HepG2 (cell line): ENCODE measurements around the gene POLDIP3. TPM values are rescaled to one million over a fixed set of nuclear protein-coding genes. Genes with fewer than 3 reads are reported as not detected.

Experiments
- CENPBD1 ChIP-seq: sonication (generic); formaldehyde crosslinking; IDR thresholded peaks from 2 replicates; pipeline ENCODE4 v1.8.0; 2022; ENCODE audit warnings: missing genetic modification reagents, low read depth, mild to moderate bottlenecking, borderline replicate concordance
- FLYWCH1 ChIP-seq: sonication (generic); formaldehyde crosslinking; IDR thresholded peaks from 2 replicates; pipeline ENCODE4 v1.8.1; 2023; ENCODE audit warnings: mild to moderate bottlenecking, missing genetic modification reagents
- HDAC2 ChIP-seq: sonication (generic); formaldehyde crosslinking; IDR thresholded peaks from 2 replicates; pipeline ENCODE4 v1.4.0; 2020; ENCODE audit warnings: missing genetic modification reagents
- HMG20B ChIP-seq: conservative IDR thresholded peaks from 2 replicates; pipeline ENCODE4 v1.6.1; 2016; ENCODE audit warnings: missing genetic modification reagents, missing compliant biosample characterization
- HMGXB3 ChIP-seq: sonication (generic); formaldehyde crosslinking; IDR thresholded peaks from 2 replicates; pipeline ENCODE4 v1.4.0; 2020; ENCODE audit warnings: missing genetic modification reagents, borderline replicate concordance
- HOXD1 ChIP-seq: sonication (generic); formaldehyde crosslinking; IDR thresholded peaks from 2 replicates; pipeline ENCODE4 v1.5.0; 2020; ENCODE audit warnings: missing genetic modification reagents
- MLXIP ChIP-seq: sonication (generic); formaldehyde crosslinking; IDR thresholded peaks from 2 replicates; pipeline ENCODE4 v1.9.0; 2021; ENCODE audit warnings: missing genetic modification reagents, borderline replicate concordance
- MTA3 ChIP-seq: sonication (generic); formaldehyde crosslinking; IDR thresholded peaks from 2 replicates; pipeline ENCODE4 v1.4.0; 2020; ENCODE audit warnings: missing genetic modification reagents
- NFE2L1 ChIP-seq: sonication (generic); formaldehyde crosslinking; IDR thresholded peaks from 2 replicates; pipeline ENCODE4 v1.4.0; 2020; ENCODE audit warnings: missing genetic modification reagents, mild to moderate bottlenecking, borderline replicate concordance
- NFYC ChIP-seq: IDR thresholded peaks from 2 replicates; pipeline ENCODE4 v1.6.1; 2016; ENCODE audit warnings: missing genetic modification reagents, missing compliant biosample characterization
- NKX3-1 ChIP-seq: sonication (generic); formaldehyde crosslinking; IDR thresholded peaks from 2 replicates; pipeline ENCODE4 v1.5.0; 2020; ENCODE audit warnings: missing genetic modification reagents
- NPAS2 ChIP-seq: sonication (generic); formaldehyde crosslinking; IDR thresholded peaks from 2 replicates; pipeline ENCODE4 v1.8.0; 2022; ENCODE audit warnings: mild to moderate bottlenecking, missing genetic modification reagents, borderline replicate concordance
- PHB2 ChIP-seq: fragments of 450-650 bp; IDR thresholded peaks from 2 replicates; pipeline ENCODE4 v1.6.1; 2018; ENCODE audit not compliant: partially characterized antibody
- TARDBP ChIP-seq: sonication (generic); formaldehyde crosslinking; IDR thresholded peaks from 2 replicates; pipeline ENCODE4 v1.8.0; 2022; ENCODE audit warnings: mild to moderate bottlenecking, missing genetic modification reagents
- YEATS4 ChIP-seq: sonication (generic); formaldehyde crosslinking; IDR thresholded peaks from 2 replicates; pipeline ENCODE4 v1.4.0; 2020; ENCODE audit warnings: missing genetic modification reagents, borderline replicate concordance
- ZFP82 ChIP-seq: sonication (generic); formaldehyde crosslinking; IDR thresholded peaks from 2 replicates; pipeline ENCODE4 v1.5.1; 2020; ENCODE audit warnings: mild to moderate bottlenecking, missing genetic modification reagents, borderline replicate concordance
- ZNF225 ChIP-seq: sonication (generic); formaldehyde crosslinking; IDR thresholded peaks from 2 replicates; pipeline ENCODE4 v1.4.0; 2020; ENCODE audit warnings: mild to moderate bottlenecking, missing genetic modification reagents
- ZNF234 ChIP-seq: sonication (generic); formaldehyde crosslinking; conservative IDR thresholded peaks from 2 replicates; pipeline ENCODE4 v1.5.1; 2020; ENCODE audit warnings: mild to moderate bottlenecking, missing genetic modification reagents
- ZNF329 ChIP-seq: sonication (generic); formaldehyde crosslinking; IDR thresholded peaks from 2 replicates; pipeline ENCODE4 v1.9.0; 2021; ENCODE audit warnings: low read depth, mild to moderate bottlenecking, missing genetic modification reagents
- ZNF580 ChIP-seq: IDR thresholded peaks from 2 replicates; pipeline ENCODE4 v1.6.1; 2016; ENCODE audit warnings: low read depth, borderline replicate concordance
- ZNF615 ChIP-seq: sonication (generic); formaldehyde crosslinking; IDR thresholded peaks from 2 replicates; pipeline ENCODE4 v1.5.0; 2020; ENCODE audit warnings: mild to moderate bottlenecking, missing genetic modification reagents, borderline replicate concordance
- ZNF746 ChIP-seq: sonication (generic); formaldehyde crosslinking; IDR thresholded peaks from 2 replicates; pipeline ENCODE4 v1.8.0; 2022; ENCODE audit warnings: mild to moderate bottlenecking, missing genetic modification reagents
- polyA plus RNA-seq, 8 experiments: library from polyadenylated mRNA; depleted of rRNA in 3 of 8; stranded (reverse) in 7 of 8; unstranded in 1 of 8; fragments of >200 nt; fragmentation: Illumina TruSeq in 4 of 8; extraction: Trizol in 4 of 8; gene quantifications; 2 replicates each; pipeline versions ENCODE4 v1.2.1 to v1.2.3, GENCODE V29; 2011 to 2016; ENCODE audit warnings: low read depth in 4 of 8, missing spikeins in 1 of 8, mixed read lengths in 1 of 8; ENCODE audit not compliant: insufficient read depth in 1 of 8
- total RNA-seq, 5 experiments: library from RNA; depleted of rRNA; stranded (reverse); fragments of >200 nt; fragmentation: Illumina TruSeq; extraction: Trizol; gene quantifications; 2 replicates each; pipeline ENCODE4 v1.2.3, GENCODE V29; 2016; ENCODE audit warnings: low read depth in 1 of 5

Gene POLDIP3
- total and polyA plus RNA-seq, 2 of the 13 experiments (the other 11 are each of a cell fraction or from before 2014, with no cell fraction given), result 45.8 to 47.4 TPM

- TF ChIP-seq NFE2L1 (CRISPR knock-in tag), result no peak
- 0 out of 2 replicates have a peak, but pooled peaks have one; percentile 63 for TF ChIP-seq MTA3 (CRISPR knock-in tag)
- TF ChIP-seq NFYC (CRISPR knock-in tag), result no peak; the same call in none of the 2 replicates
- TF ChIP-seq NKX3-1 (CRISPR knock-in tag), result no peak; the same call in none of the 2 replicates
- no peak for TF ChIP-seq MLXIP (CRISPR knock-in tag)
- TF ChIP-seq ZNF580 (CRISPR knock-in tag), result peak; percentile 80; the same call in 1 of the 2 replicates
- peak; percentile 69; the same call in 1 of the 2 replicates for TF ChIP-seq ZNF329
- peak; percentile 93 for TF ChIP-seq TARDBP
- peak; percentile 89; the same call in 1 of the 2 replicates for TF ChIP-seq ZFP82
- TF ChIP-seq HOXD1 (CRISPR knock-in tag), result peak; percentile 88
- no peak for TF ChIP-seq ZNF234 (CRISPR knock-in tag)
- TF ChIP-seq YEATS4 (CRISPR knock-in tag), result peak; percentile 78
- TF ChIP-seq HMGXB3 (CRISPR knock-in tag), result peak; percentile 86
- TF ChIP-seq HDAC2 (CRISPR knock-in tag), result peak; percentile 82
- TF ChIP-seq HMG20B, result peak; percentile 72
- 0 out of 2 replicates have a peak, but pooled peaks have one; percentile 18 for TF ChIP-seq ZNF225 (CRISPR knock-in tag)
- TF ChIP-seq FLYWCH1 (CRISPR knock-in tag), result no peak
- TF ChIP-seq CENPBD1, result 0 out of 2 replicates have a peak, but pooled peaks have one; percentile 63
- TF ChIP-seq ZNF615 (CRISPR knock-in tag), result no peak; the same call in 1 of the 2 replicates
- no peak for TF ChIP-seq PHB2
- TF ChIP-seq NPAS2 (CRISPR knock-in tag), result no peak
- TF ChIP-seq ZNF746 (CRISPR knock-in tag), result peak; percentile 43; the same call in 1 of the 2 replicates
Measured at GRCh38 chr22:42615092-42615859, 593 bp upstream of the POLDIP3 start (continued).
